Subcutaneous abdominal adipose tissue (tissue), 5 donors: ENCODE results near the gene CCDC74B.
"Not testable (repeated sequence)": the region's sequence is repeated elsewhere in the genome, so short reads cannot be mapped to it uniquely, and the experiment has no call there.

Source experiments
- H3K27ac ChIP-seq: one replicate; pipeline ENCODE4 v1.7.0; 2013; ENCODE audit warnings: low read depth, mild to moderate bottlenecking, inconsistent platforms, low read length, moderate library complexity
- H3K27me3 ChIP-seq, 5 donors: one replicate each; pipeline ENCODE4 v1.7.0; 2013; ENCODE audit warnings: low read length in 5 of 5, inconsistent platforms in 1 of 5; ENCODE audit not compliant: control insufficient read depth in 5 of 5, insufficient read depth in 4 of 5
- H3K36me3 ChIP-seq, 5 donors: one replicate each; pipeline ENCODE4 v1.7.0; 2013; ENCODE audit warnings: low read length in 5 of 5; ENCODE audit not compliant: control insufficient read depth in 5 of 5, insufficient read depth in 5 of 5
- H3K4me1 ChIP-seq, 5 donors: one replicate each; pipeline ENCODE4 v1.7.0; 2013; ENCODE audit warnings: low read length in 5 of 5, mild to moderate bottlenecking in 3 of 5, moderate library complexity in 1 of 5; ENCODE audit not compliant: control insufficient read depth in 5 of 5, insufficient read depth in 5 of 5
- H3K4me3 ChIP-seq, 5 donors: one replicate each; pipeline ENCODE4 v1.7.0; 2013; ENCODE audit warnings: low read length in 5 of 5, low read depth in 1 of 5
- H3K9ac ChIP-seq, 5 donors: one replicate each; pipeline ENCODE4 v1.7.0; 2013; ENCODE audit warnings: low read length in 5 of 5, mild to moderate bottlenecking in 4 of 5, moderate library complexity in 3 of 5
- H3K9me3 ChIP-seq, 5 donors: one replicate each; pipeline ENCODE4 v1.7.0; 2013; ENCODE audit warnings: low read length in 5 of 5; ENCODE audit not compliant: control insufficient read depth in 5 of 5
- donor health status: healthy.
- donor health status: healthy.
- donor health status: healthy.
- donor health status: healthy.
- donor health status: healthy.

Gene CCDC74B

GRCh38 chr2:130145006-130145414, at the start of gene CCDC74B:
Gene CCDC74B, minus strand, starts transcription at chr2:130145112. Its CDS starts 116 bp downstream, at chr2:130144996.
- H3K4me3 ChIP-seq = peak within 1 kb of the TSS in 3 of 5 donors; percentile 17 to 37 (median 31)
- not testable (repeated sequence) for H3K27me3 ChIP-seq, H3K36me3 ChIP-seq, H3K4me1 ChIP-seq, H3K9me3 ChIP-seq, H3K9ac ChIP-seq, H3K27ac ChIP-seq

DNA sequence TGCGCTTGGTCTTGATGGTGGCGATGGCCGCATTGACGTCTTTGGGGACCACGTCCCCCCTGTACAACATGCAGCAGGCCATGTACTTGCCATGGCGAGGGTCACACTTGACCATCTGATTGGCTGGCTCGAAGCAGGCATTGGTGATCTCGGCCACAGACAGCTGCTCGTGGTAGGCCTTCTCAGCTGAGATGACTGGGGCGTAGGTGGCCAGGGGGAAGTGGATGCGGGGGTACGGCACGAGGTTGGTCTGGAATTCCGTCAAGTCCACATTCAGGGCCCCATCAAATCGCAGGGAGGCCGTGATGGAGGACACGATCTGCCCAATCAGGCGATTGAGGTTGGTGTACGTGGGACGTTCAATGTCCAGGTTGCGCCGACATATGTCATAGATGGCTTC, 48.9 kb upstream of the CCDC74B start:
- H3K27me3 ChIP-seq, H3K9ac ChIP-seq, H3K4me3 ChIP-seq, H3K27ac ChIP-seq, H3K4me1 ChIP-seq, H3K36me3 ChIP-seq, H3K9me3 ChIP-seq: not testable (repeated sequence)

GRCh38 chr2:130192451-130192850, 47.5 kb upstream of the CCDC74B start:
- not testable (repeated sequence) for H3K27me3 ChIP-seq, H3K9me3 ChIP-seq, H3K4me3 ChIP-seq, H3K9ac ChIP-seq, H3K4me1 ChIP-seq, H3K27ac ChIP-seq
- H3K36me3 ChIP-seq = peaks cover 0 to 16% (median 8%) of the 10 kb centered on the region in 5 donors

DNA sequence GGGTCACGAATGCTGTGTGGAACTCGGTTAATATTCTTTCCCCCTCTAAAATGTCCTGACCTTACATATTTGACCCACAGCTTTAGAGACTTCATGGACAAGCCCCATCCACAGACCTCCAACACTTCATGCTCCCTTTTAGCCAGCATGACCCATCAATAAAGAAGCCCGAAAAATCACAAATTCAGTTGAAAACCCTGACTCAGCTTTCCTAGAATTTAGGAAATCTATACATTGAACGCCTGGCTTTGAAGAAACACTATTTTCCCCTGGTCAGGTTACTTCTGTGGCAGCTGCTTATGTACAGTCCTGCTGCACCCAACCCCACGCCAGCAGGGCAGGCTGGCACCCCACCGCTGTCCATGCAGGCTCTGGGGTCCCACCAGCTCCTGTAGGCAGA, 46.4 kb upstream of the CCDC74B start:
- not testable (repeated sequence) for H3K27ac ChIP-seq, H3K9me3 ChIP-seq

DNA sequence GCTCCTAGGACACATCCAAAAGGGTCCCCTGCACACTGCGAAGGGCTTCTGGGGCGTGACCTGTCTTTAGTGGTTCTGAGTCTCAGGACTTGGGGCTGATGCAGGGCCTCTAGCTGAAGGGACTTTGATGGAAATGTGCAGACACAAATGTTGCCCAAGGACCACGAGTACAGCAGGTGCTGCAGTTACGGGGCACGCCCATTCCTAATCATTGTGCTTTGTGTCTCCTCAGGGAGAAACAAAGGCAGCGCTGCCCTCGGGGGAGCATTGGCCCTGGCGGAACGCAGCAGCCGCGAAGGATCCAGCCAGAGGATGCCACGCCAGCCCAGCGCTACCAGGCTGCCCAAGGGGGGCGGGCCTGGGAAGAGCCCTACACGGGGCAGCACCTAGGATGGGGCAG, 45.3 kb upstream of the CCDC74B start:
- Histone ChIP-seq H3K4me1 (no peaks in the 10 kb centered on the region), H3K27me3 (no peaks in the 10 kb centered on the region), H3K27ac (no peak overlapping the region), H3K36me3 (peaks cover 0 to 16% (median 9%) of the 10 kb centered on the region in 5 donors), H3K4me3 (no peak overlapping the region), H3K9me3 (no peaks in the 10 kb centered on the region), H3K9ac (no peak overlapping the region)

More for the DNA sequence above, 46.4 kb upstream of the CCDC74B start:
- H3K36me3 ChIP-seq = peaks cover 0 to 16% (median 8%) of the 10 kb centered on the region in 5 donors
- not testable (repeated sequence) for H3K4me1 ChIP-seq, H3K9ac ChIP-seq, H3K4me3 ChIP-seq, H3K27me3 ChIP-seq

GRCh38 chr2:130188958-130189357, 44.0 kb upstream of the CCDC74B start:
- not testable (repeated sequence) for H3K9ac ChIP-seq, H3K27ac ChIP-seq, H3K9me3 ChIP-seq, H3K27me3 ChIP-seq, H3K4me3 ChIP-seq, H3K4me1 ChIP-seq
- H3K36me3 ChIP-seq = peaks cover 0 to 23% (median 12%) of the 10 kb centered on the region in 5 donors

DNA sequence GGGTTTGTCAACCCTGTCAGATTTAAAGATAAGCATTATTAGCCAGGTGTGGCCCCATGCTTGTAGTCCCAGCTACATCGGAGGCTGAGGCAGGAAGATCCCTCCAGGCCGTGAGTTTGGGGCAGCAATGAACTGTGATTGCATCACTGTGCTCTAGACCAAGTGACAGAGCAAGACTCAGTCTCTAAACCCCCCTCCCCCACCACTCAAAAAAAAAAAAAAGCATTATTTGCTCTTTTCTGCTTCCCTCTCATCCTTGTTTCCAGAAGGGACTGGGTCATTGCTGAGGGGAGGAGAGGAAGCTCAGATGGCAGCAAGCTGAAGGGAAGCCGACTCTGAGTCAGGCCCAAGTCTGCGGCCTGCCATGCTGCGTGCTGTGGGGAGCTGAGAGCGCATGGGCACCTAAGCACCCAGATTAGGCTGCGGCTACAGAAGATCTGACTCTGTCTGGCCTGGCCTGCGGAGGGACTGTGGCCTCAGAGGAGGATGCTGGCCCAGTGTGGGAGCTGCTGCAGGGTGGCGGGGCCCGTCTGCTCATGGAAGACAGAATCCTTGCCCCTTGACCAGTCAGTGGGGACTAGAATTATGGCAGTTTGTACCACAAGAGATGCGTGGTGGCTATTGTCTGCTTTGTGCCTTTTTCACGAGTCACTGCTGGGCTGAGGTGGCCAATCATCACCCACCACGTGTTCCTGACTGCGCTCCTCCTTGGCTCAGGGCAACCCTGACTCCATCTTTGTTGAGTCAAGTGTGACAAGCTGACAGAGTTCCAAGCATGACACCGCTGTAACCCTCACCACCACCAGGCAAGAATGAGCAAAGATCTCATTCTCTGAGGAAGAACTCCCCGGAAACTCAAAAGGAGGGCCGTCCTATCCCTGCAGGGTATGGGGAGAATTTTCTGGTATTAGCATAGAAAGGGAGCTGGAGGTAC, 43.2 kb upstream of the CCDC74B start:
- not testable (repeated sequence) for H3K4me1 ChIP-seq, H3K27ac ChIP-seq, H3K4me3 ChIP-seq, H3K27me3 ChIP-seq, H3K9me3 ChIP-seq, H3K9ac ChIP-seq
- H3K36me3 ChIP-seq = peaks cover 0 to 25% (median 12%) of the 10 kb centered on the region in 5 donors

DNA sequence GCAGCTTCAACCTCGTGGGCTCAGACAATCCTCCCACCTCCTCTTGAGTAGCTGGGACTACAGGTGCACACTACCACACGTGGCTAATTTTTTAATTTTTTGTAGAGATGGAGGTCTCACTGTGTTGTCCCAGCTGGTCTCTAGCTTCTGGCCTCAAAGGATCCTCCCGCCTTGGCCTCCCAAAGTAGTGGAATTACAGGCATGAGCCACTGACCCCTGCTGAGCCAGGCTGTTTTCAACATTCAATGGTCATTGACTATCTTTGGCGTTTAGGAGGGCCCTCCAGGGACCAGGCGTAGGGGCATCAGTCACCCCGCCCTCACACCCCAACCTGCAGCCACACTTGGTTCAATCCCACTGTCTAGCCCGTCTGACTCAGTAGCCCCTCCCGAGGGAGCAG, 42.4 kb upstream of the CCDC74B start:
- Histone ChIP-seq H3K9me3 (no peaks in the 10 kb centered on the region), H3K4me3 (no peak overlapping the region), H3K4me1 (peaks cover 0 to 14% (median 10%) of the 10 kb centered on the region in 5 donors), H3K27me3 (no peaks in the 10 kb centered on the region), H3K36me3 (peaks cover 0 to 25% (median 12%) of the 10 kb centered on the region in 5 donors), H3K27ac (no peak overlapping the region), H3K9ac (no peak overlapping the region)

- Histone ChIP-seq H3K27me3 (no peaks in the 10 kb centered on the region), H3K4me3 (no peak overlapping the region), H3K9ac (no peak overlapping the region), H3K36me3 (peaks cover 0 to 22% (median 9%) of the 10 kb centered on the region in 5 donors), H3K27ac (no peak overlapping the region), H3K4me1 (peaks cover 0 to 14% (median 10%) of the 10 kb centered on the region in 5 donors), H3K9me3 (no peaks in the 10 kb centered on the region)
Observed at GRCh38 chr2:130186391-130186790, 41.5 kb upstream of the CCDC74B start.

GRCh38 chr2:130185896-130186295, 41.0 kb upstream of the CCDC74B start:
- H3K4me3 ChIP-seq = no peak overlapping the region
- H3K9ac ChIP-seq = peak overlapping the region in 1 of 5 donors; percentile 25
- no peaks in the 10 kb centered on the region for H3K9me3 ChIP-seq
- H3K27ac ChIP-seq = no peak overlapping the region
- no peaks in the 10 kb centered on the region for H3K27me3 ChIP-seq
- H3K4me1 ChIP-seq = peaks cover 0 to 16% (median 13%) of the 10 kb centered on the region in 5 donors
- H3K36me3 ChIP-seq = peaks cover 0 to 18% (median 5%) of the 10 kb centered on the region in 5 donors
